ENCODE measurements around the gene DIS3L2.
"Not testable (repeated sequence)": the region's sequence is repeated elsewhere in the genome, so short reads cannot be mapped to it uniquely, and the experiment has no call there.

Gene DIS3L2

GRCh38 chr2:232326274-232327104, 365.0 kb downstream of the DIS3L2 start:
- CTCF ChIA-PET: interaction anchor here (0.6 to 1.6 kb wide), 6 partner anchors 10 to 429 kb away, joined by 3 to 7 read pairs (median 3); no protein-coding TSS in a partner anchor
- POLR2A ChIA-PET (ENCODE audit: low non-redundant PET); H3K27ac ChIP-seq; DNase-seq (ENCODE audit: low spot score): not testable (repeated sequence)
- TF ChIP-seq CTCF (conservative IDR thresholded peaks at IDR 0.05; ENCODE audit: low read depth): peak; percentile 44; the same call in 1 of the 2 replicates

- ChIA-PET POLR2A (ENCODE audit: low non-redundant PET) (no interaction called here), CTCF (interaction anchor here (0.6 to 1.8 kb wide), 11 partner anchors 9 to 1868 kb away, joined by 3 to 8 read pairs (median 3); no protein-coding TSS in a partner anchor)
- H3K27ac ChIP-seq: no peak overlapping the region
- TF ChIP-seq CTCF (conservative IDR thresholded peaks at IDR 0.05; ENCODE audit: low read depth): peak; percentile 77
- no peak for DNase-seq (ENCODE audit: low spot score)
Observed at GRCh38 chr2:232327105-232328031, 365.9 kb downstream of the DIS3L2 start.

- POLR2A ChIA-PET (ENCODE audit: low non-redundant PET): no interaction called here
- no peak for DNase-seq (ENCODE audit: low spot score)
- H3K27ac ChIP-seq: no peak overlapping the region
- CTCF ChIA-PET: interaction anchor here (0.6 to 1.8 kb wide), 7 partner anchors 35 to 1867 kb away, joined by 3 to 8 read pairs (median 5); no protein-coding TSS in a partner anchor
- TF ChIP-seq CTCF (conservative IDR thresholded peaks at IDR 0.05; ENCODE audit: low read depth): no peak
Observed at GRCh38 chr2:232328032-232328422, 366.5 kb downstream of the DIS3L2 start.

- no peak for DNase-seq (ENCODE audit: low spot score)
- no peak for TF ChIP-seq CTCF (conservative IDR thresholded peaks at IDR 0.05; ENCODE audit: low read depth)
- POLR2A ChIA-PET (ENCODE audit: low non-redundant PET): no interaction called here
- CTCF ChIA-PET: interaction anchor here (0.5 to 1.8 kb wide), 5 partner anchors 200 to 428 kb away, joined by 3 to 8 read pairs (median 5); no protein-coding TSS in a partner anchor
- H3K27ac ChIP-seq: no peak overlapping the region
Observed at GRCh38 chr2:232328516-232329460, 367.3 kb downstream of the DIS3L2 start.

- ChIA-PET CTCF (interaction anchor here (0.5 kb wide), 1 partner anchor 406 kb away, joined by 3 read pairs; no protein-coding TSS in a partner anchor), POLR2A (ENCODE audit: low non-redundant PET) (no interaction called here)
- TF ChIP-seq CTCF (conservative IDR thresholded peaks at IDR 0.05; ENCODE audit: low read depth): no peak
- no peak overlapping the region; the same call in 1 of the 2 replicates for H3K27ac ChIP-seq
- DNase-seq (ENCODE audit: low spot score): no peak
Observed at GRCh38 chr2:232329716-232330067, 368.2 kb downstream of the DIS3L2 start.

Data from RWPE1 (cell line).